A549 (cell line): Measurements from ENCODE around the gene CARD19. TPM values are rescaled to one million over a fixed set of nuclear protein-coding genes. Genes with fewer than 3 reads are reported as not detected.
A peak's percentile ranks its signal among the peaks of the same experiment; 100 is the strongest.

Experiments used
- ATOH8 ChIP-seq: fragments of 250-450 bp; sonication (Bioruptor Pico); IDR thresholded peaks from 2 replicates; pipeline ENCODE4 v1.5.0; 2020; ENCODE audit warnings: low read depth, mild to moderate bottlenecking, moderate library complexity
- BCL3 ChIP-seq: fragments of >200 bp; sonication (Bioruptor Twin); formaldehyde crosslinking; IDR thresholded peaks from 3 replicates; pipeline ENCODE4 v1.6.1; 2016
- BHLHE40 ChIP-seq: IDR thresholded peaks from 2 replicates; pipeline ENCODE4 v1.6.1; 2012; ENCODE audit warnings: low read depth, low read length, inconsistent platforms
- CBX8 ChIP-seq: fragments of 200-600 bp; sonication (generic); IDR thresholded peaks from 2 replicates; pipeline ENCODE4 v1.6.1; 2016
- CHD2 ChIP-seq: fragments of 150-350 bp; IDR thresholded peaks from 2 replicates; pipeline ENCODE4 v1.6.1; 2014; ENCODE audit warnings: low read length; ENCODE audit not compliant: partially characterized antibody
- CTCF ChIP-seq: fragments of >200 bp; sonication (Bioruptor Twin); formaldehyde crosslinking; IDR thresholded peaks from 3 replicates; pipeline ENCODE4 v1.5.1; 2016
- EHF ChIP-seq: fragments of 250-450 bp; sonication (Bioruptor Pico); IDR thresholded peaks from 2 replicates; pipeline ENCODE4 v1.5.0; 2020; ENCODE audit warnings: mild to moderate bottlenecking
- ELK1 ChIP-seq: fragments of 150-350 bp; IDR thresholded peaks from 2 replicates; pipeline ENCODE4 v1.6.1; 2014; ENCODE audit warnings: low read depth, mild to moderate bottlenecking, low read length
- EP300 ChIP-seq, 2 experiments: fragments of >200 bp; sonication (Bioruptor Twin); formaldehyde crosslinking; IDR thresholded peaks; 2 replicates in 1 of 2; 3 replicates in 1 of 2; pipeline ENCODE4 v1.6.1; 2016 to 2017
- ESRRA ChIP-seq: fragments of 150-350 bp; IDR thresholded peaks from 2 replicates; pipeline ENCODE4 v1.6.1; 2014; ENCODE audit warnings: mild to moderate bottlenecking, low read length, borderline replicate concordance
- FOSL2 ChIP-seq, 2 experiments: fragments of 450-650 bp in 1 of 2; fragments of >200 bp in 1 of 2; sonication (Bioruptor Twin) in 1 of 2; formaldehyde crosslinking; IDR thresholded peaks; 2 replicates each; pipeline versions ENCODE4 v1.5.0 to v1.6.1; 2016 to 2020; ENCODE audit warnings: mild to moderate bottlenecking in 1 of 2, moderate library complexity in 1 of 2
- GATA3 ChIP-seq: IDR thresholded peaks from 2 replicates; pipeline ENCODE4 v1.6.1; 2012; ENCODE audit warnings: borderline replicate concordance
- HMGXB4 ChIP-seq: fragments of 250-450 bp; sonication (Bioruptor Pico); IDR thresholded peaks from 2 replicates; pipeline ENCODE4 v1.5.0; 2021; ENCODE audit warnings: mild to moderate bottlenecking, moderate library complexity, borderline replicate concordance
- HOXB13 ChIP-seq: fragments of 250-450 bp; sonication (Bioruptor Pico); IDR thresholded peaks from 2 replicates; pipeline ENCODE4 v1.5.0; 2020; ENCODE audit warnings: low read depth, mild to moderate bottlenecking, moderate library complexity
- HOXB5 ChIP-seq: fragments of 250-450 bp; sonication (Bioruptor Pico); IDR thresholded peaks from 2 replicates; pipeline ENCODE4 v1.5.0; 2020; ENCODE audit warnings: mild to moderate bottlenecking, moderate library complexity
- JUNB ChIP-seq: fragments of >200 bp; sonication (Bioruptor Twin); formaldehyde crosslinking; IDR thresholded peaks from 2 replicates; pipeline ENCODE4 v1.6.1; 2016
- KDM1A ChIP-seq: fragments of 200-600 bp; sonication (generic); IDR thresholded peaks from 2 replicates; pipeline ENCODE4 v1.6.1; 2016; ENCODE audit warnings: low read depth, mild to moderate bottlenecking
- KDM5A ChIP-seq: fragments of 200-600 bp; sonication (generic); IDR thresholded peaks from 2 replicates; pipeline ENCODE4 v1.6.1; 2016; ENCODE audit warnings: antibody characterized with exemption, mild to moderate bottlenecking
- MAFK ChIP-seq: fragments of 450-650 bp; IDR thresholded peaks from 2 replicates; pipeline ENCODE4 v1.6.1; 2014; ENCODE audit not compliant: partially characterized antibody
- MAZ ChIP-seq: fragments of 150-350 bp; IDR thresholded peaks from 2 replicates; pipeline ENCODE4 v1.6.1; 2014; ENCODE audit warnings: antibody characterized with exemption, low read depth, low read length, borderline replicate concordance
- MYC ChIP-seq: IDR thresholded peaks from 2 replicates; pipeline ENCODE4 v1.6.1; 2012; ENCODE audit warnings: mild to moderate bottlenecking, inconsistent platforms, low read length, improper control_type of control experiment, borderline replicate concordance
- NFE2L2 ChIP-seq: fragments of 150-350 bp; conservative IDR thresholded peaks from 2 replicates; pipeline ENCODE4 v1.6.1; 2014; ENCODE audit warnings: low read length
- NPAS2 ChIP-seq: fragments of 250-450 bp; sonication (Bioruptor Pico); IDR thresholded peaks from 2 replicates; pipeline ENCODE4 v1.8.0; 2022; ENCODE audit warnings: mild to moderate bottlenecking, moderate library complexity, borderline replicate concordance
- NR3C1 ChIP-seq: fragments of >200 bp; sonication (Bioruptor Twin); formaldehyde crosslinking; IDR thresholded peaks from 3 replicates; pipeline ENCODE4 v1.6.1; 2017
- PBX3 ChIP-seq: IDR thresholded peaks from 2 replicates; pipeline ENCODE4 v1.6.1; 2012
- PHF8 ChIP-seq: fragments of 200-600 bp; sonication (generic); IDR thresholded peaks from 2 replicates; pipeline ENCODE4 v1.6.1; 2016; ENCODE audit warnings: low read depth, mild to moderate bottlenecking, antibody characterized with exemption, moderate library complexity, borderline replicate concordance
- POLR2A ChIP-seq: IDR thresholded peaks from 2 replicates; pipeline ENCODE4 v1.6.1; 2012; ENCODE audit warnings: mild to moderate bottlenecking, low read length
- RCOR1 ChIP-seq: fragments of 150-350 bp; IDR thresholded peaks from 2 replicates; pipeline ENCODE4 v1.6.1; 2014; ENCODE audit warnings: antibody characterized with exemption, low read length, low read depth
- RFX5 ChIP-seq: fragments of 450-650 bp; IDR thresholded peaks from 2 replicates; pipeline ENCODE4 v1.7.1; 2014; ENCODE audit warnings: antibody characterized with exemption, mild to moderate bottlenecking, moderate library complexity
- SREBF2 ChIP-seq: fragments of 450-650 bp; IDR thresholded peaks from 2 replicates; pipeline ENCODE4 v1.6.1; 2014; ENCODE audit warnings: mild to moderate bottlenecking, moderate library complexity
- TFCP2L1 ChIP-seq: fragments of 250-450 bp; sonication (Bioruptor Pico); IDR thresholded peaks from 2 replicates; pipeline ENCODE4 v1.5.0; 2021; ENCODE audit warnings: mild to moderate bottlenecking
- TP53 ChIP-seq: fragments of 250-450 bp; sonication (Bioruptor Pico); IDR thresholded peaks from 2 replicates; pipeline ENCODE4 v1.5.0; 2021; ENCODE audit warnings: mild to moderate bottlenecking, moderate library complexity
- USF2 ChIP-seq: fragments of 450-650 bp; IDR thresholded peaks from 2 replicates; pipeline ENCODE4 v1.6.1; 2014; ENCODE audit warnings: antibody characterized with exemption
- ZFP36 ChIP-seq: fragments of 450-650 bp; IDR thresholded peaks from 2 replicates; pipeline ENCODE4 v1.6.1; 2014; ENCODE audit warnings: borderline replicate concordance; ENCODE audit not compliant: partially characterized antibody
- ZSCAN20 ChIP-seq: fragments of 250-450 bp; sonication (Bioruptor Pico); IDR thresholded peaks from 2 replicates; pipeline ENCODE4 v1.8.0; 2022; ENCODE audit warnings: mild to moderate bottlenecking, moderate library complexity
- polyA plus RNA-seq, 4 experiments: library from polyadenylated mRNA; depleted of rRNA in 3 of 4; stranded (reverse); fragments of >200 nt; fragmentation: RNase III in 1 of 4; extraction: RNeasy Plus Mini Kit Qiagen cat#74134 plus additional on column Dnase treatment in 1 of 4; gene quantifications; 2 replicates in 3 of 4; 3 replicates in 1 of 4; pipeline ENCODE4 v1.2.3, GENCODE V29; 2011 to 2017

The CARD19 gene
- polyA plus RNA-seq, 2 of the 4 experiments (the other 2 are of a cell fraction) = 27.6 to 30.3 TPM

GRCh38 chr9:93098236-93098946, 2.4 kb downstream of the CARD19 start (continued):
- TF ChIP-seq EP300 (IDR thresholded peaks at IDR 0.05) (no peak), PBX3 (no peak), MAFK (peak; percentile 18), HMGXB4 (no peak), MYC (no peak), KDM1A (no peak), ELK1 (no peak), EHF (no peak), RFX5 (no peak), BHLHE40 (0 out of 2 replicates have a peak, but pooled peaks have one; percentile 7), FOSL2 (IDR thresholded peaks at IDR 0.05) (peak; percentile 85), FOSL2 (CRISPR knock-in tag; IDR thresholded peaks at IDR 0.05) (peak; percentile 99), ZFP36 (no peak), NFE2L2 (no peak), NPAS2 (no peak), ATOH8 (CRISPR knock-in tag) (no peak), RCOR1 (no peak), NR3C1 (no peak), KDM5A (no peak), BCL3 (no peak), CHD2 (no peak), TFCP2L1 (CRISPR knock-in tag) (no peak), SREBF2 (no peak), PHF8 (no peak), ZSCAN20 (no peak), JUNB (peak; percentile 55; the same call in 1 of the 2 replicates), POLR2A (no peak), MAZ (no peak), CTCF (no peak), HOXB13 (no peak), USF2 (peak; percentile 5; the same call in 1 of the 2 replicates), GATA3 (no peak), ESRRA (no peak), CBX8 (no peak), TP53 (CRISPR knock-in tag) (no peak), HOXB5 (CRISPR knock-in tag) (no peak)
